Measurements from ENCODE around the gene BCOR. TPM values are rescaled to one million over a fixed set of nuclear protein-coding genes. Genes with fewer than 3 reads are reported as not detected.
A peak's percentile ranks its signal among the peaks of the same experiment; 100 is the strongest.

BCOR gene
- total RNA-seq, 1 experiment from 2014 or later = 7.5 TPM

- H3K4me3 Mint-ChIP-seq (ENCODE audit: unreplicated experiment) = no peak overlapping the region
- TF ChIP-seq CTCF (IDR thresholded peaks at IDR 0.05; ENCODE audit: unreplicated experiment) = no peak
- H3K27ac Mint-ChIP-seq (ENCODE audit: low read depth, unreplicated experiment) = no peak overlapping the region
- no TSS peak for BruUV-seq (replicated peaks)
- CTCF ChIA-PET = no interaction called here
- POLR2A ChIA-PET = interaction anchor here (0.7 kb wide), 1 partner anchor 146 kb away, joined by 3 read pairs; no protein-coding TSS in a partner anchor
- no peaks in the 10 kb centered on the region for H3K4me1 Mint-ChIP-seq (ENCODE audit: insufficient read depth, unreplicated experiment)
- H3K36me3 Mint-ChIP-seq (ENCODE audit: insufficient read depth, unreplicated experiment) = no peaks in the 10 kb centered on the region
- peaks cover 7% of the 10 kb centered on the region for H3K9me3 Mint-ChIP-seq (ENCODE audit: unreplicated experiment)
- intact Hi-C loops (cut with micrococcal nuclease) = no loop called here
- peak; percentile 18 for DNase-seq (ENCODE audit: unreplicated experiment)
- H3K27me3 Mint-ChIP-seq (ENCODE audit: insufficient read depth, unreplicated experiment) = peaks cover 18% of the 10 kb centered on the region
Measured at GRCh38 chrX:40006106-40007017, 91.4 kb downstream of the BCOR start.

GRCh38 chrX:40005292-40006011 is 92.3 kb downstream of the BCOR start:
- Mint-ChIP-seq H3K4me1 (ENCODE audit: insufficient read depth, unreplicated experiment) (no peaks in the 10 kb centered on the region), H3K9me3 (ENCODE audit: unreplicated experiment) (peaks cover 7% of the 10 kb centered on the region), H3K27ac (ENCODE audit: low read depth, unreplicated experiment) (no peak overlapping the region), H3K4me3 (ENCODE audit: unreplicated experiment) (no peak overlapping the region), H3K27me3 (ENCODE audit: insufficient read depth, unreplicated experiment) (peaks cover 27% of the 10 kb centered on the region), H3K36me3 (ENCODE audit: insufficient read depth, unreplicated experiment) (no peaks in the 10 kb centered on the region)
- POLR2A ChIA-PET = interaction anchor here (0.7 kb wide), 1 partner anchor 147 kb away, joined by 3 read pairs; no protein-coding TSS in a partner anchor
- DNase-seq (ENCODE audit: unreplicated experiment) = no peak
- intact Hi-C loops (cut with micrococcal nuclease) = no loop called here
- TF ChIP-seq CTCF (IDR thresholded peaks at IDR 0.05; ENCODE audit: unreplicated experiment) = no peak
- CTCF ChIA-PET = no interaction called here
- BruUV-seq (replicated peaks) = no TSS peak

GRCh38 chrX:40004921-40005291 is 92.9 kb downstream of the BCOR start:
- Mint-ChIP-seq H3K27ac (ENCODE audit: low read depth, unreplicated experiment) (no peak overlapping the region), H3K9me3 (ENCODE audit: unreplicated experiment) (peaks cover 7% of the 10 kb centered on the region), H3K4me1 (ENCODE audit: insufficient read depth, unreplicated experiment) (no peaks in the 10 kb centered on the region), H3K4me3 (ENCODE audit: unreplicated experiment) (no peak overlapping the region), H3K27me3 (ENCODE audit: insufficient read depth, unreplicated experiment) (peaks cover 31% of the 10 kb centered on the region), H3K36me3 (ENCODE audit: insufficient read depth, unreplicated experiment) (no peaks in the 10 kb centered on the region)
- no peak for DNase-seq (ENCODE audit: unreplicated experiment)
- CTCF ChIA-PET = no interaction called here
- no peak for TF ChIP-seq CTCF (IDR thresholded peaks at IDR 0.05; ENCODE audit: unreplicated experiment)
- intact Hi-C loops (cut with micrococcal nuclease) = no loop called here
- no TSS peak for BruUV-seq (replicated peaks)
- POLR2A ChIA-PET = no interaction called here

GRCh38 chrX:40004246-40004535 is 93.6 kb downstream of the BCOR start:
- Mint-ChIP-seq H3K4me3 (ENCODE audit: unreplicated experiment) (no peak overlapping the region), H3K27me3 (ENCODE audit: insufficient read depth, unreplicated experiment) (peaks cover 31% of the 10 kb centered on the region), H3K36me3 (ENCODE audit: insufficient read depth, unreplicated experiment) (no peaks in the 10 kb centered on the region), H3K4me1 (ENCODE audit: insufficient read depth, unreplicated experiment) (peaks cover under 1% of the 10 kb centered on the region), H3K27ac (ENCODE audit: low read depth, unreplicated experiment) (no peak overlapping the region), H3K9me3 (ENCODE audit: unreplicated experiment) (peaks cover 7% of the 10 kb centered on the region)
- BruUV-seq (replicated peaks) = no TSS peak
- no peak for DNase-seq (ENCODE audit: unreplicated experiment)
- POLR2A ChIA-PET = no interaction called here
- intact Hi-C loops (cut with micrococcal nuclease) = no loop called here
- CTCF ChIA-PET = interaction anchor here (0.7 kb wide), 1 partner anchor 177 kb away, joined by 3 read pairs; no protein-coding TSS in a partner anchor
- TF ChIP-seq CTCF (IDR thresholded peaks at IDR 0.05; ENCODE audit: unreplicated experiment) = no peak
